Measurements from ENCODE around the gene ADGRG2. TPM values are rescaled to one million over a fixed set of nuclear protein-coding genes. Genes with fewer than 3 reads are reported as not detected.

ADGRG2 gene
- total and polyA plus RNA-seq, 10 donors = 1.8 to 3.0 (median 1.9) TPM

GRCh38 chrX:18961686-18962085 is 160.6 kb downstream of the ADGRG2 start:
- Histone ChIP-seq H3K4me3 (no peak overlapping the region), H3K4me1 (peaks cover 0 to 8% (median 0%) of the 10 kb centered on the region in 6 donors), H3K27me3 (replicated peaks in 1 of 7) (no peaks in the 10 kb centered on the region), H3K27ac (peak overlapping the region in 6 of 8 donors; percentile 4 to 80 (median 66)), H3K36me3 (no peaks in the 10 kb centered on the region), H3K9me3 (no peaks in the 10 kb centered on the region)
- intact Hi-C loops (cut with DNase I; ENCODE audit: low total_unique reads) = no loop called here
- WGBS, 5 donors = 14 to 44% (median 37%) methylated on average over 2 of the region's 2 CpGs
- peak in 1 of 3 donors; percentile 8 for TF ChIP-seq POLR2AphosphoS5 (IDR thresholded peaks at IDR 0.05)
- TF ChIP-seq CTCF (IDR thresholded peaks at IDR 0.05 in 8 of 11, conservative IDR thresholded peaks at IDR 0.05 in 3 of 11) = no peak
- no peak for TF ChIP-seq POLR2A (IDR thresholded peaks at IDR 0.05)
- no peak for DNase-seq

DNA sequence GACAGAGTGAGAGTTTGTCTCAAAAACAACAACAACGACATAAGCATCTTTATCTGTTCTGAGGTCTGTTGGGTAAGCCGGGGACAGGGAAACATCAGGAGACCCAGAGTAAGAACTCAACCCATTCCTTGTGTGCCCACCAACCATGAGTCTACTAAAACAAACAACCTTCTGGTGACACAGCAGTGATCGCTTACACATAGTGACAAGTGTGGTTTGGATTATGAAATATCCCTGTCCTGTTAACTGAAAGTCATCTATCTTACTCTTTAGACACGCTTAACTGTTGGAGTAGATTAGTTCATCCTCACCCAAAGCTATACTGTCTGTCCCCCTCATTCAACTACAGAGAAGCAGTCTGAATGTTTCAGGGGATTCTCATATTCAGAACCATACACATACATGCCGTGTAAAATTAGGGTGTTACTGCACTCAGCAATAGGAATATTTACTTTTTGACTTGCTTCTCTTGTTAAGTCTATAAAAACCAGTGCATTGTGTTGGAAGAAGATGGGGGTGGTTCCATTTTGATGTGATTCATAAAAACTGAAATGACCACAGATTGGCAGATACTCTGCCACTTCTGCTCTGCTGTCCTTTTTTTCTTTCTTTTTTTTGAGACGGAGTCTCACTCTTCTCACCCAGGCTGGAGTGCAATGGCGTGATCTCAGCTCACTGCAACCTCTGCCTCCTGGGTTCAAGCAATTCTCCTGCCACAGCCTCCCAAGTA is 165.8 kb downstream of the ADGRG2 start:
- intact Hi-C loops (cut with DNase I; ENCODE audit: low total_unique reads) = no loop called here
- TF ChIP-seq CTCF (IDR thresholded peaks at IDR 0.05 in 8 of 11, conservative IDR thresholded peaks at IDR 0.05 in 3 of 11) (no peak), POLR2AphosphoS5 (IDR thresholded peaks at IDR 0.05) (no peak), POLR2A (IDR thresholded peaks at IDR 0.05) (no peak)
- Histone ChIP-seq H3K9me3 (no peaks in the 10 kb centered on the region), H3K4me3 (no peak overlapping the region), H3K4me1 (peaks cover 0 to 8% (median 0%) of the 10 kb centered on the region in 6 donors), H3K27me3 (replicated peaks in 1 of 7) (no peaks in the 10 kb centered on the region), H3K36me3 (peaks cover 0 to 27% (median 0%) of the 10 kb centered on the region in 6 donors), H3K27ac (peak overlapping the region in 5 of 8 donors; percentile 37 to 78 (median 64))
- no peak for DNase-seq
- WGBS, 5 donors = 52 to 88% (median 80%) methylated on average over 6 to 7 of the region's 7 CpGs

DNA sequence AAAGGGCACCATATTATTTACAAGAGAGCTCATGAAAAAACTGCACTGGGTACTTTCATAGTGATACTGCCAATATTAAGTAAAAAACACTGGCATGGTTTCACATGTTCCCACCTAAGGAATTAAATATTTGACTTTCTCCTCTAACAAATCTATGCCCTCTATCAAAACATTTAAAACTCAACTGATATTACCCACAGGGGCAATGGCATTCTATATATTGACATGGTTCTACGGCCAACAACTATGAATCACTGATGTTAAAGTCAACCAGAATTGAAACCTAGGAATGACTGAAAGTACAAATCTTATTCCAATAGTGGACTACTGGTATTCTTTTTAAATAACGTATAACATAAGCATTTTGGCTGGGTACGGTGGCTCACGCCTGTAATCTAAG is 166.6 kb downstream of the ADGRG2 start:
- H3K27me3 ChIP-seq (replicated peaks in 1 of 7) = no peaks in the 10 kb centered on the region
- 89 to 99% (median 93%) methylated on average over 4 of the region's 4 CpGs for WGBS, 5 donors
- no peak for TF ChIP-seq POLR2A (IDR thresholded peaks at IDR 0.05)
- TF ChIP-seq POLR2AphosphoS5 (IDR thresholded peaks at IDR 0.05) = no peak
- TF ChIP-seq CTCF (IDR thresholded peaks at IDR 0.05 in 8 of 11, conservative IDR thresholded peaks at IDR 0.05 in 3 of 11) = no peak
- peaks cover 0 to 35% (median 0%) of the 10 kb centered on the region in 6 donors for H3K36me3 ChIP-seq
- intact Hi-C loops (cut with DNase I; ENCODE audit: low total_unique reads) = no loop called here
- H3K9me3 ChIP-seq = no peaks in the 10 kb centered on the region
- no peak for DNase-seq
- peak overlapping the region in 3 of 8 donors; percentile 64 to 78 (median 72) for H3K27ac ChIP-seq
- no peak overlapping the region for H3K4me3 ChIP-seq
- H3K4me1 ChIP-seq = peaks cover 0 to 2% (median 0%) of the 10 kb centered on the region in 6 donors

DNA sequence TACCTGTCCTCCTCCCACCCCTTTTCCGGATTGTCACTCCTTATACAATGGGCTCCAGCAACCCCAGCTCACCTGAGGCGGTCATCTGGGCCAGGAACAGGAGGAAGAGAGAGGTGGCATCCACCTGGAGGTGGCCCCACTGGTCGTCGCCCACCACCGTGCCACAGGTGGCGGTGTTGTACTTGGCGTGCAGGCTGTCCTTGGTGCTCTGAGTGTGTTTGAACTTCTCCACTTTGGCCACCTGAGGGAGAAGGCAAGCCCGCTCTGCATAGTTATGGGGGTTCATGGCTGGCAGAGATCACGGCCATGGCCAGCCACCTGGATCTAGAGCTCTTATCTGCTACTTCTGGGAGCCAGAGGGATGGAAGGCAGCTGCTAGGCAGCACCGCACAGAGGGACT is 171.2 kb downstream of the ADGRG2 start:
- intact Hi-C loops (cut with DNase I; ENCODE audit: low total_unique reads) = no loop called here
- H3K36me3 ChIP-seq = peaks cover 0 to 71% (median 0%) of the 10 kb centered on the region in 6 donors
- TF ChIP-seq POLR2AphosphoS5 (IDR thresholded peaks at IDR 0.05) = no peak
- TF ChIP-seq CTCF (IDR thresholded peaks at IDR 0.05 in 8 of 11, conservative IDR thresholded peaks at IDR 0.05 in 3 of 11) = no peak
- no peak for TF ChIP-seq POLR2A (IDR thresholded peaks at IDR 0.05)
- no peaks in the 10 kb centered on the region for H3K4me1 ChIP-seq
- no peaks in the 10 kb centered on the region for H3K27me3 ChIP-seq (replicated peaks in 1 of 7)
- H3K27ac ChIP-seq = no peak overlapping the region
- WGBS, 5 donors = 87 to 96% (median 94%) methylated on average over 9 to 10 of the region's 10 CpGs
- no peaks in the 10 kb centered on the region for H3K9me3 ChIP-seq
- H3K4me3 ChIP-seq = no peak overlapping the region
- no peak for DNase-seq

All from spleen (tissue), 11 donors.